KMS-11 (cell line): ENCODE data around the gene CCDC15.

ENCODE experiments used
- H2AFZ ChIP-seq: fragments of 200-600 bp; sonication (generic); 2 replicates; pipeline ENCODE4 v1.6.1; 2016; ENCODE audit warnings: antibody characterized with exemption, mixed run types, low read depth
- H3K27ac ChIP-seq: fragments of 200-600 bp; sonication (generic); 2 replicates; pipeline ENCODE4 v1.6.1; 2016; ENCODE audit warnings: mild to moderate bottlenecking, mixed run types
- H3K27me3 ChIP-seq: fragments of 200-600 bp; sonication (generic); 2 replicates; pipeline ENCODE4 v1.6.1; 2017; ENCODE audit warnings: mild to moderate bottlenecking, low read depth, mixed run types, moderate library complexity; ENCODE audit not compliant: insufficient read depth
- H3K36me3 ChIP-seq: fragments of 200-600 bp; sonication (generic); 2 replicates; pipeline ENCODE4 v1.6.1; 2017; ENCODE audit warnings: mild to moderate bottlenecking, mixed run types; ENCODE audit not compliant: insufficient read depth
- H3K4me1 ChIP-seq: fragments of 200-600 bp; sonication (generic); 2 replicates; pipeline ENCODE4 v1.6.1; 2016; ENCODE audit warnings: mild to moderate bottlenecking, low read depth, mixed run types; ENCODE audit not compliant: poor library complexity, severe bottlenecking
- H3K4me2 ChIP-seq: fragments of 200-600 bp; sonication (generic); 2 replicates; pipeline ENCODE4 v1.7.0; 2016; ENCODE audit warnings: mild to moderate bottlenecking, mixed run types
- H3K4me3 ChIP-seq: fragments of 200-600 bp; sonication (generic); IDR thresholded peaks from 2 replicates; pipeline ENCODE4 v1.6.1; 2017; ENCODE audit warnings: low read depth, low read length, mixed read lengths; ENCODE audit not compliant: insufficient read depth
- H3K79me2 ChIP-seq: fragments of 200-600 bp; sonication (generic); 2 replicates; pipeline ENCODE4 v1.6.1; 2016; ENCODE audit warnings: low read depth, mixed run types; ENCODE audit not compliant: insufficient read depth
- H3K9ac ChIP-seq: fragments of 200-600 bp; sonication (generic); 2 replicates; pipeline ENCODE4 v1.6.1; 2016; ENCODE audit warnings: mild to moderate bottlenecking, mixed run types
- H4K20me1 ChIP-seq: fragments of 200-600 bp; sonication (generic); 2 replicates; pipeline ENCODE4 v1.6.1; 2016; ENCODE audit warnings: mild to moderate bottlenecking, mixed run types; ENCODE audit not compliant: insufficient read depth
- CTCF ChIP-seq: fragments of 200-600 bp; sonication (generic); conservative IDR thresholded peaks from 2 replicates; pipeline ENCODE4 v1.6.1; 2017; ENCODE audit warnings: low read depth, mild to moderate bottlenecking, antibody characterized with exemption, low read length, moderate library complexity, mixed read lengths

The CCDC15 gene

GRCh38 chr11:124917115-124917637, 36.8 kb upstream of the CCDC15 start:
- Histone ChIP-seq H3K4me1 (no peaks in the 10 kb centered on the region), H3K36me3 (no peaks in the 10 kb centered on the region), H3K9ac (no peak overlapping the region), H3K27me3 (no peaks in the 10 kb centered on the region), H3K4me3 (no peak overlapping the region), H3K4me2 (no peak overlapping the region), H3K27ac (no peak overlapping the region), H4K20me1 (no peaks in the 10 kb centered on the region), H3K79me2 (no peaks in the 10 kb centered on the region), H2AFZ (no peak overlapping the region)
- no peak for TF ChIP-seq CTCF

DNA sequence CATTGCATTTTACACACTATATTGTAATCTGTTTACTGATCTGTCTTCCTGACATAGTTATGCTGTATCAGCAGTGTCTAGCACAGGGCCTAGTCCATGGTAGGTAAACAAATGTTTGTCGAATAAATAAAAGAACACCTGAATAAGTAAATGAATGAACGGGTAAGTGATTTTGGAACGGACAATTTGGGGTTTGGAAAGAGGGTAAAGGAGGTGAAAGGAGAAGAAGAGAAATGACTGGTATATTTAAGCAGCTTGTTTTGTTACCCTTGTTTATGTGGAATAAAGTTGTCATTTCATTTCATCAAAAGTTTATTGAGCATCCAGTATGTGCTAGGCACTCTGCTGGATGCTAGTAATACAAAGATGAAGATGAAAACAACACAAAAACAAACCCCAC, 35.1 kb upstream of the CCDC15 start, which contains the start of gene HEPN1:
TSS of gene HEPN1 (plus strand) at position 301 of the 400 bp plus-strand sequence.
- H3K79me2 ChIP-seq = no peaks in the 10 kb centered on the region
- TF ChIP-seq CTCF = no peak
- H2AFZ ChIP-seq = no peak within 1 kb of the TSS
- no peak within 1 kb of the TSS for H3K27ac ChIP-seq
- no peaks in the 10 kb centered on the region for H3K27me3 ChIP-seq
- no peaks in the 10 kb centered on the region for H3K4me1 ChIP-seq
- H3K36me3 ChIP-seq = no peaks in the 10 kb centered on the region
- H3K9ac ChIP-seq = no peak within 1 kb of the TSS
- no peaks in the 10 kb centered on the region for H4K20me1 ChIP-seq
- H3K4me3 ChIP-seq = no peak within 1 kb of the TSS
- H3K4me2 ChIP-seq = no peak within 1 kb of the TSS

DNA sequence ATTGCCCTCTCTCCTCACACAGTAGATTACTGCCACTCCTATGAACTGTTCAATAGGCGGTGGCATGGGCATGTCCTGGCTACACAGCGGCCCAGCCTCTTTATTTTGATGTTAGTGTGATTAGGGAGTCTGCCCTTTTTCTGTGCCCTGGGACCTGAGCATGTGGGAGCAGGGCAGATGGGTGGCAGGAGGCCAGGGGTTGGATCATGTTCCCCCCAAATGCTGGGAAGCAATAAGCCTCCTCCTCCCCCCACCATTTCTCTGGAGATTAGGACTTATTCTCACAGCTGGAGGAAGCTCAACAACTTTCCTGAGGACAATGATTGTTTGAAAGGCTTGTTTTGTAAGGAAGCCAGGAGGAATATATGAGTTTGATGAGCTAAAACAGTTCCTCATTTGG, 34.1 kb upstream of the CCDC15 start:
- Histone ChIP-seq H3K4me3 (no peak overlapping the region), H2AFZ (no peak overlapping the region), H3K9ac (no peak overlapping the region), H3K4me1 (no peaks in the 10 kb centered on the region), H3K79me2 (no peaks in the 10 kb centered on the region), H3K27me3 (no peaks in the 10 kb centered on the region), H4K20me1 (no peaks in the 10 kb centered on the region), H3K27ac (no peak overlapping the region), H3K36me3 (no peaks in the 10 kb centered on the region), H3K4me2 (no peak overlapping the region)
- TF ChIP-seq CTCF = no peak

GRCh38 chr11:124920356-124920755, 33.6 kb upstream of the CCDC15 start:
- Histone ChIP-seq H2AFZ (no peak overlapping the region), H3K9ac (no peak overlapping the region), H3K27me3 (no peaks in the 10 kb centered on the region), H3K79me2 (no peaks in the 10 kb centered on the region), H3K4me1 (no peaks in the 10 kb centered on the region), H3K4me3 (no peak overlapping the region), H4K20me1 (no peaks in the 10 kb centered on the region), H3K36me3 (no peaks in the 10 kb centered on the region), H3K27ac (no peak overlapping the region), H3K4me2 (no peak overlapping the region)
- TF ChIP-seq CTCF = no peak
